DMS 273 (cell line): Measurements from ENCODE around the gene MRC2.

ENCODE experiments used
- DNase-seq: peaks from one replicate; lab custom pipeline; 2025; ENCODE audit not compliant: unreplicated experiment; lab: John Stamatoyannopoulos, UW

Gene MRC2

DNA sequence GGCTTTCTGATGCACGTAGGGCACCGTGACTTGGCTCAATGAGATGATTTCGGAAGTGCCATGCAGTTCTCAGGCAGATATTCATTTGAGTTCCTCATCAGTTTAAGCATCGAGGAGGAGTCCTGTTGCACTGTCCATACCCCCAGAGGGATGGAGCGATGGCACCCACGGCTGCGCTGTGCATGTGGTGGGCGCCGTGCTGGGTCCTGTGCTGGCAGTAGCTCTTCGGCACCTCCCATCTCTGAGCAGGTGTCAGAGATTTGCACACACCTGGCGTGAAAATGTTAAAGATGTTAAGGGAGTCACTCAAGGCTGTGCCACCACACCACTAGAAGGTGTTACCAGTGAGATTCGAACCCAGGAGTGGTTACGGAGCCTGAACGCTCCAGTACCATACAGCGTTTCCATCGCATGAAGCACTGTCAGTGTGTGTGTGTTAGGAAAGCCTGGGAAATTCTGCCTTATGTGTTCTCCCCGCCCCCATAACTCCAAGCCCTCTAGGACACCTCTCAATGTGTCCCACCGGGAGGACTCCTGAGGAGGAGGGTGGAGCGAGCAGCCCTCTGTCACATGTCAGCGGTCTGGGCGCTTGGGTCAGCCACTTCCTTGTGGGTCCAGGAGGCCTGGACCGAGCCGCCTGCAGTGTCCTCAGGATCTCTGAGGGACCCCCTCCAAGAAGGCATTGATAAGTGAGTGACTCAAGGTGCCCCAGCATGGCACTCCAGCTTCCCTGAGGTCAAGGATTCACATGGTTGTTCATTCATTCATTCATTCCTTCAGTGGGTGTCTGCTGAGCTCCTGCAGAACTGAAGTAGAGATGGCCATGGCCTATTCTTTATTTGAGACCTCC is 3.8 kb downstream of the MRC2 start:
- DNase-seq: no peak

GRCh38 chr17:62631936-62632924 is 4.8 kb downstream of the MRC2 start:
- DNase-seq: no peak

DNA sequence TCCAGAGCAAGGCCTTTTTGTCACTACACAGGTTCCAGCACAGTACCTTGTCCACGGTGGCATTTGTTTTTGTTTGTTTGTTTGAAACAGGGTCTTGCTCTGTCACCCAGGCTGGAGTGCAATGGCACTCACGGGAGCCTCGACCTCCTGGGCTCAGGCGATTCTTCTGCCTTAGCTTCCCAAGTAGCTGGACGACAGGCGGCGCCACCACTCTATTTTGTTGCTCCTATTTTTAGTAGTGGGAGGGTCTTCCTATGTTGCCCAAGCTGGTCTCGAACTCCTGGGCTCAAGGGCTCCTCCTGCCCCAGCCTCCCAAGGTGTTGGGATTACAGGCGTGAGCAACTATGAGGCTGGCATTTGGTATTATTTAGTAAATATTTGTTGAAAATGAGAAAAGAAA is 10.3 kb downstream of the MRC2 start:
- no peak for DNase-seq

GRCh38 chr17:62641153-62641552 is 13.7 kb downstream of the MRC2 start:
- no peak for DNase-seq

- DNase-seq: no peak
Measured at GRCh38 chr17:62641951-62642350, 14.5 kb downstream of the MRC2 start.

GRCh38 chr17:62643496-62643895 is 16.0 kb downstream of the MRC2 start:
- DNase-seq: no peak

DNA sequence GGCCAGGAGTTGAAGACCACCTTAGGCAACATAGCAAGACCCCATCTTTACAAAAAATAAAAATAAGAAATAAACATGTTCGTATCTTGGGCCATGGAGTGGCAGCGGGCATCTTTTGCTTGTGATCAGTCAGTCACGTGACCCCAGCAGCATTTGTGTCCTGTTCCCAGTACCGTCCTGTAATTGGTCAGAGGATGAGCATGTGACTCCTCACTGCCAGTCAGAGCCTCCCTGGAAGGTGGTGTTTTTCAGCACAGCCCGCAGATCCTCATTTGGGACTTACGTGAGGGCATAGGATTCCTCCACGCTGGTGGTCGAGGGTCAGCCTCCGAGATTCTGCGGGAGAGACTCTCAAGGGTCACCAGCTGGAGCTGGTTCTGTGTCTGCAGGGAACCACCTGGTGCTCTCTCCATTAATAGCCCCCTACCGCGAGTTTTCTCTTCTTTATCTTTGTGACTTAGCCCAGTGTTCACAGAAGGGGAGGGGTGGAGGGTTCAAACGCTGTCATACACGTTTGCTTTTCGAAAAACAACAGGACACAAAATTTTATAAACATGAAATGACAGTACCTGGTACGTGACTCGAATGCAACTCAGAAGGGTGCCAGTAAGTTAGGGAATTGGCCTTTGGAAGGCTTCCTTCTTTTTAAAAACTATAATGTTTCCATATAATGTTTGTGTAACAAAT is 17.2 kb downstream of the MRC2 start:
- no peak for DNase-seq

DNA sequence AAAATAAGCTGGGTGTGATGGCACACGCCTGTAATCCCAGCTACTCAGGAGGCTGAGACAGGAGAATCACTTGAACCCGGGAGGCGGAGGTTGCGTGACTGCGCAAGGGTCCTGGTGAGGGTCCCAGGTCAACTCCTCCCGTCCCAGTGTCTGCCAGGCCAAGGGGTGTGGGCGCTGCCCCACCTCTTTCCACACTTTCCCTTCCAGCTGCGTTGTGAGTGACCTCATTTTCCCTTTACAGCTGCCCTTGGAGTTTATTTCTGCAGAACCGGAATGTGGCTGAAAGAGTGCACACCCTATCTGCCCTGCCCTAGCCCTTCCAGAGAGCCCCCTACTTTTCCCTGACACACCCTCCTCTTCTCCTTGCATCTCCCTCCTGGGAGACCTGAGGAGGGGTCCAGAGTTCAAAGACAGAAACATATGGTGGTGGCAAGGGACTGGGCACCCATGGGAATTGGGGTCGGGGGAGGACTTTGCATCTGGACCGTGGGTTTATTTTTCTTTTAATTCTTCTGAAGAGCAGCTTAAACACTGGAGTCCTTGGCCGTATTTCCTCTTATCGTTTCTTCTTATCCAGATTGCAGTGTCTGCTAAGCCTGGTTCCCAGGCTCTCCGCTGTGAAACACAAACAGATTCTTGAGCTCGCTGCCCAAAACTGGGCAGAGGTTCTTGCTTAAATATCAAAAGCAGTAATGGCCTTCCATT is 20.9 kb downstream of the MRC2 start:
- no peak for DNase-seq

- no peak for DNase-seq
Measured at GRCh38 chr17:62648956-62649294, 21.5 kb downstream of the MRC2 start.

DNA sequence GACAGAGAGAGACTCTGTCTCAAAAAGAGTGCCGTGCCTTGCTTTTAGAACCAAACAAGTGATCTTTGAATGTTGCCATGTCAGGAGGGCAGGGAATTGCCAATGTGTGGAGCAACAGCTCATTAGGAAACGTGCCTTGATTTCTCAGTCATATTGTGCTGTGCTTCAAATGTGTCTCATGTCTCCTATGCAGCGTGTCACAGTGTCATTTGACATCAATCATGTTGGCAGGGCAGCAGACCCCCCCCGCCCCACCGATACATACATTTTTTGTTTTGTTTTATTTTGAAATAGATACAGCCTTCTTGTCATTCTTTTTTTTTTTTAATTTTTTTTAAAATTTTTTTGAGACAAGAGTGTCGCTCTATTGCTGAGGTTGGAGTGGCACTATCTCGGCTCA is 22.1 kb downstream of the MRC2 start:
- DNase-seq: no peak

DNA sequence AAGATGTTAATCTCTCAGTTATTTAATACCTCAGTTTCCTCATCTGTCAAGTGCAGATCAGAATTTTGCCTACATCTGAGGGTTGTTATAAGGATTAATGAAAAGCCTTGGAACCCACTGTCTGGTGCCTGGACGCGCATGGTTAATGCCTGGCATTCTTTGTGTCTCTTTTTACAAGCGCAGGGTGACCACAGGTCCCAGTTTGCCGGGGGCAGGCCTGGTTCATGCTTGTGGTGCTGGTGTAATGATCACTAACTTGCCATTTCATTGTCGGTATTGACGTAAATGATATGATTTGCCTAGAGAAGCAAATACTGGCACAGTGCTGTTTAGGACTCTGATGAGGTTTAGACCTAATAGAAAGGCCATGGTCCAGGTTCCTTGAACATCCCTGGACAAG is 23.1 kb downstream of the MRC2 start:
- DNase-seq: no peak

GRCh38 chr17:62652251-62653001 is 25.0 kb downstream of the MRC2 start:
- peak; percentile 55 for DNase-seq

- DNase-seq: peak; percentile 86
Measured at GRCh38 chr17:62653002-62653825, 25.7 kb downstream of the MRC2 start.

- DNase-seq: no peak
Measured at GRCh38 chr17:62653826-62654761, 26.6 kb downstream of the MRC2 start.

DNA sequence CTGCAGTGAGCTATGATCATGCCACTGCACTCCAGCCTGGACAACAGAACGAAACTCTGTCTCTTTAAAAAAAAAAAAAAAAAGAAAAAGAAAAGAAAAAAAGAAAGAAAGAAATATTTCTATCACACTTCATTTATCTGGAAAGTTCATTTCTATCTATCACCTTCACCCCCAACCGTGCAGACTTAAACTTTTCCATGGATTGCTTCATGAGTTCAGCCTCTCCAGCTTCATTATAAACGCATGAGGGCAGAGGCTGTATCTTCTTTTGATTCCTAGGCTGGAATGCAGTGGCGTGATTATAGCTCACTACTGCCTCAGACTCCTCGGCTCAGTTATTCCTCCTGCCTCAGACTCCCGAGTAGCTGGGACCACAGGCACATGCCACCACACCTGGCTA is 28.2 kb downstream of the MRC2 start:
- DNase-seq: no peak

DNA sequence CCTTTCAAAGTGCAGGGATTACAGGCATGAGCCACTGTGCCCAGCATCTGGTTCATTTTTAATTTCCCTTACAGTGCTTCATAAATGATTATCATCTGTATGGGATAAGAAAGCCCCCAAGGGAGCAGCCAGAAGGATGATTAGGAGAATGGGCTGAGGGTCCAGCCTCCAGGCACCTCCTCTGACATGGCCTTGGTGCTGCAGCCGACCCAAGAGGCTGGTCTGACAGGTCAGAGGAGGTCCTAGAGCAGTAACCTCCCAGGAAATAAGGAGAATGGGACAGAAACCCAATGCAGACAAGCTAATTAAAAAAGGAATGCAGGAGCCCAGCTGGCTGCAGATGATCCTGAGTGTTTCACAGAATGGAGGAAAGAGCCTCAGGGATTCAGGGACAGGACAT is 29.0 kb downstream of the MRC2 start:
- DNase-seq: no peak

DNA sequence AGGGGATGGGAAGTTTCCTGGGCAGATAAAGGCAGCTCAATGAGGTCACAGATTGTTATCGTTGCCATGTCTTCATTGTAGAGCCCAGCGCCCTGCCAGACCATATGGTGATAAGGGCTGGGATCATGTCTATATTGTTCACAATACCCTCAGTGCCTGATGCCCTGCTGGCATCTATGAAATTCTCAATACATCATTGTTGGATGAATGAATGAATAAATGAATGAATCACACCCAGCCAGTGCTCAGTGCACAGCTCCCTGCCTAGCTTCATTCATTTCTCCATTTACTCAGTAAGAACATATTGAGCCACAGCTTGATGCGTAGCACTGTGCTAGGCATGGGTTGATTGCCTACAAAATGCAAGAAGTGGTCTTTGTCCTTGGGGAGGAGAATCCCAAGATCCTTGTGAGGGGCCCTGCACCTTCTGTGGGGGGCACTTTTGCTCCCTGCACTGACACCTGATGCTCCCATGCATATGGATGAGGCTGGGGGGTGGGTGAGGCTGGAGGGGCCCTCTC is 29.7 kb downstream of the MRC2 start:
- peak; percentile 30 for DNase-seq

GRCh38 chr17:62657690-62658089 is 30.2 kb downstream of the MRC2 start:
- DNase-seq: no peak
